Osteoblast (primary cell): ENCODE results near the gene GALR1. TPM values are rescaled to one million over a fixed set of nuclear protein-coding genes. Genes with fewer than 3 reads are reported as not detected.

Experiments used
- DNase-seq: peaks from one replicate; pipeline ENCODE4 v3.0.0; 2011; ENCODE audit warnings: low spot score, mixed read lengths; ENCODE audit not compliant: insufficient read length; ENCODE audit errors: missing footprints
- H2AFZ ChIP-seq: 2 replicates; pipeline ENCODE4 v1.6.0; 2011; ENCODE audit warnings: mild to moderate bottlenecking, low read length
- H3K27ac ChIP-seq: 2 replicates; pipeline ENCODE4 v1.5.1; 2011; ENCODE audit warnings: mild to moderate bottlenecking, low read depth, low read length, moderate library complexity
- H3K27me3 ChIP-seq: 2 replicates; pipeline ENCODE4 v1.6.0; 2012; ENCODE audit warnings: mild to moderate bottlenecking, control low read depth, inconsistent platforms, low read length, moderate library complexity; ENCODE audit not compliant: insufficient read depth
- H3K36me3 ChIP-seq: 2 replicates; pipeline ENCODE4 v1.5.1; 2011; ENCODE audit warnings: mild to moderate bottlenecking, low read length, control low read depth, moderate library complexity; ENCODE audit not compliant: insufficient read depth
- H3K4me1 ChIP-seq: 2 replicates; pipeline ENCODE4 v1.5.1; 2011; ENCODE audit warnings: mild to moderate bottlenecking, low read length, control low read depth, moderate library complexity; ENCODE audit not compliant: insufficient read depth
- H3K4me2 ChIP-seq: 2 replicates; pipeline ENCODE4 v1.6.0; 2011; ENCODE audit warnings: mild to moderate bottlenecking, low read length; ENCODE audit not compliant: insufficient read depth
- H3K4me3 ChIP-seq: fragments of 200-600 bp; sonication (generic); 3 replicates; pipeline ENCODE4 v1.5.1; 2012; ENCODE audit warnings: mild to moderate bottlenecking, low read length, inconsistent platforms; ENCODE audit not compliant: insufficient read depth
- H3K79me2 ChIP-seq: 2 replicates; pipeline ENCODE4 v1.6.0; 2012; ENCODE audit warnings: mild to moderate bottlenecking, low read length, control low read depth, inconsistent platforms; ENCODE audit not compliant: insufficient read depth
- H3K9me3 ChIP-seq: 2 replicates; pipeline ENCODE4 v1.5.1; 2011; ENCODE audit warnings: low read depth, low read length, control low read depth
- H4K20me1 ChIP-seq: 2 replicates; pipeline ENCODE4 v1.6.0; 2012; ENCODE audit warnings: mild to moderate bottlenecking, low read length, control low read depth; ENCODE audit not compliant: insufficient read depth
- CTCF ChIP-seq: IDR thresholded peaks from 2 replicates; pipeline ENCODE4 v1.5.1; 2011; ENCODE audit warnings: mild to moderate bottlenecking, low read depth, low read length, moderate library complexity; ENCODE audit errors: extremely low read depth
- total RNA-seq: library from RNA; depleted of rRNA; stranded (reverse); fragments of >200 nt; gene quantifications from 2 replicates; pipeline ENCODE4 v1.2.3, GENCODE V29; 2012

The GALR1 gene
- total RNA-seq, 1 donor = not detected

GRCh38 chr18:77323640-77324299, 74.1 kb downstream of the GALR1 start:
- Histone ChIP-seq H3K4me1 (no peaks in the 10 kb centered on the region), H4K20me1 (no peaks in the 10 kb centered on the region), H3K4me2 (no peak overlapping the region), H3K4me3 (no peak overlapping the region), H3K36me3 (no peaks in the 10 kb centered on the region), H3K79me2 (no peaks in the 10 kb centered on the region), H2AFZ (no peak overlapping the region), H3K9me3 (no peaks in the 10 kb centered on the region), H3K27ac (no peak overlapping the region), H3K27me3 (no peaks in the 10 kb centered on the region)
- no peak for TF ChIP-seq CTCF
- DNase-seq = no peak

Other genes with a start within 250 kb of the GALR1 start
- 1.5 and 2.2 TPM in 2 replicates for gene MBP, start 117.1 kb upstream of the GALR1 start, total RNA-seq